Neural cell (in vitro differentiated cells): ENCODE data around the gene VPREB3.

Source experiments
- CTCF ChIP-seq: fragments of 450-650 bp; IDR thresholded peaks from 2 replicates; pipeline ENCODE4 v1.5.1; 2014; ENCODE audit warnings: antibody characterized with exemption, mild to moderate bottlenecking, moderate library complexity; ENCODE audit not compliant: poor library complexity, severe bottlenecking
- EP300 ChIP-seq: fragments of 450-650 bp; conservative IDR thresholded peaks from 2 replicates; pipeline ENCODE4 v1.6.1; 2014; ENCODE audit warnings: antibody characterized with exemption, mild to moderate bottlenecking, moderate library complexity; ENCODE audit not compliant: poor library complexity, severe bottlenecking
- EZH2 ChIP-seq: fragments of 200-600, 300-800 bp; shearing (Covaris generic), sonication (generic); IDR thresholded peaks from 2 replicates; pipeline ENCODE4 v1.6.1; 2014; ENCODE audit warnings: antibody characterized with exemption, low read length, borderline replicate concordance, mild to moderate bottlenecking; ENCODE audit not compliant: insufficient read depth, poor library complexity, severe bottlenecking
- MXI1 ChIP-seq: fragments of 450-650 bp; conservative IDR thresholded peaks from 2 replicates; pipeline ENCODE4 v1.6.1; 2014; ENCODE audit warnings: antibody characterized with exemption, mild to moderate bottlenecking; ENCODE audit not compliant: poor library complexity, severe bottlenecking
- POLR2AphosphoS5 ChIP-seq: IDR thresholded peaks from 2 replicates; pipeline ENCODE4 v1.6.1; 2012
- REST ChIP-seq: IDR thresholded peaks from 2 replicates; pipeline ENCODE4 v1.6.1; 2012; ENCODE audit warnings: borderline replicate concordance
- TAF1 ChIP-seq: IDR thresholded peaks from 2 replicates; pipeline ENCODE4 v1.6.1; 2012; ENCODE audit warnings: low read depth

- no peak for TF ChIP-seq EZH2
- TF ChIP-seq CTCF, result no peak
- TF ChIP-seq MXI1, result no peak
- TF ChIP-seq POLR2AphosphoS5, result no peak
- no peak for TF ChIP-seq TAF1
- no peak for TF ChIP-seq REST
- TF ChIP-seq EP300, result no peak
Measured at GRCh38 chr22:23796461-23796860, 42.2 kb upstream of the VPREB3 start.
